ENCODE data around the gene OTC.
A peak's percentile ranks its signal among the peaks of the same experiment; 100 is the strongest.

Gene OTC

DNA sequence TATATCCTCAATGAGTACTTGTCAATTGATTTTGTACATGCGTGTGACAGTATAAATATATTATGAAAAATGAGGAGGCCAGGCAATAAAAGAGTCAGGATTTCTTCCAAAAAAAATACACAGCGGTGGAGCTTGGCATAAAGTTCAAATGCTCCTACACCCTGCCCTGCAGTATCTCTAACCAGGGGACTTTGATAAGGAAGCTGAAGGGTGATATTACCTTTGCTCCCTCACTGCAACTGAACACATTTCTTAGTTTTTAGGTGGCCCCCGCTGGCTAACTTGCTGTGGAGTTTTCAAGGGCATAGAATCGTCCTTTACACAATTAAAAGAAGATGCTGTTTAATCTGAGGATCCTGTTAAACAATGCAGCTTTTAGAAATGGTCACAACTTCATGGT, at the start of gene OTC:
TSS of gene OTC (plus strand) at position 243 of the 400 bp plus-strand sequence. CDS start at position 336, 93 bp downstream.
- no peak for DNase-seq (ENCODE audit: low spot score)

DNA sequence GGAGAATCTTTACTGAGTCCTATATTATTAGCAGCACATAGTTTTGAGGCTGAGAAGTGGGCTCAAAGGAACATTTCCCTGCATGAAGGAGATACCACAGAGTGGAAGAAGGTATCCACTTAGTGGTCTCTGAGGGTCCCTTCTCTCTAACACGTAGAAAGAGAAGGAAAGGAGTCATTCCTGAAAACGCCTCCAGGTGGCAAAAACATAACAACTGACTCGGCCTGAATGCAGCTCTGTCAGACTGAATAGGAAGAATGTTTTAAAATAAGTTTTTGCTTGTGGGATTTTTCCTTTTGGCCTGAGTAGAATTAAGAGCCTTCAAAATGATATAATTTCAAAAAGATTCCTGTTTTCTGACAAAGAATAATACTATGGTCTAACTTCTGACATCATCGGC, 48.4 kb upstream of the OTC start:
- no peak for DNase-seq (ENCODE audit: low spot score)

GRCh38 chrX:38305971-38306370, 46.4 kb upstream of the OTC start:
- no peak for DNase-seq (ENCODE audit: low spot score)

GRCh38 chrX:38311743-38312142, 40.7 kb upstream of the OTC start:
- no peak for DNase-seq (ENCODE audit: low spot score)

DNA sequence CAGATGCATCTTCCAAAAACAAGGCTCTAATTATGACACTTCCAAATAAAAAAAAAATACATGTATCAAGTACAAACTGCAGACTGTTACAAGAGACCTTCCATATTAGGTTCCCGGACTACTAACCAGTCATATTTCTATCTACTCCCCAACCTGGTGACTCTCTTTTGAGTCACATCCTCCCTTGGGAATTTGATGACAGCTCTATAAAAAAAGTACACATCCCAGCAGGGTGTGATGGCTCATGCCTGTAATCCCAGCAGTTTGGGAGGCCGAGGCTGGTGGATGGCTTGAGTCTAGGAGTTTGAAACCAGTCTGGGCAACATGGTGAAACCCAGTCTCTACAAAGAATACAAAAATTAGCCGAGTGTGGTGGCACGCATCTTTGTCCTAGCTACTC, 40.0 kb upstream of the OTC start:
- no peak for DNase-seq (ENCODE audit: low spot score)

GRCh38 chrX:38313190-38313589, 39.2 kb upstream of the OTC start:
- DNase-seq (ENCODE audit: low spot score) = no peak

DNA sequence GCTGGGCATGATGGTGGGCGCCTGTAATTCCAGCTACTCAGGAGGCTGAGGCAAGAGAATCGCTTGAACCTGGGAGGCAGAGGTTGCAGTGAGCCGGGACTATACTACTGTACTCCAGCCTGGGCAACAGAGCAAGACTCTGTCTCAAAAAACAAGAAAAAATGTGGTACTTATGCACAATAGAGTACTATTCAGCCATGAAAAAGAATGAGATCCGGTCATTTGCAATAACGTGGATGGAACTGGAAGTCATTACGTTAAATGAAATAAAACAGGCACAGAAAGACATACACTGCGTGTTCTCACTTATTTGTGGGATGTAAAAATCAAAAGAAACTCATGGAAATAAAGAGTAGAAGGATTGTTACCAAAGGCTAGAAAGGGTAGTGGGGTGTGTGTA, 37.2 kb upstream of the OTC start:
- no peak for DNase-seq (ENCODE audit: low spot score)

DNA sequence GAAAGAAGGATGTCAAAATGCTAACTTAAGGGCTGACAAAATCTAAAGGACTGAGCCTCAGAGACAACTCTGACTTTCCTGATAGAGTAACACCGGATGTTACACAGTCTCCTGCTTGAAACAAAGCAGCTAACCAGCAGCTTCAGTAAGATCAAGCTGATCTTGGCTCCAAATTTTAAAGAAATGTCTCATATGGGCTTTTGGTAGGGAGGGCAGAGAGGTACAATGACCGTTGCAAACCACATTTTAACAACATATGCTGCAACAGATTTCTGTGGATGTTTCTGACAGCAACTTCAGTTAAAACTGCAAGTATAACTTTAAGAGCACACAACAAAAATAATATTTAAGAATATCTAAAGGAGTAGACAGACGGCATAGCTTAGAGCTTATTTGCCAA, 34.2 kb upstream of the OTC start:
- no peak for DNase-seq (ENCODE audit: low spot score)

DNA sequence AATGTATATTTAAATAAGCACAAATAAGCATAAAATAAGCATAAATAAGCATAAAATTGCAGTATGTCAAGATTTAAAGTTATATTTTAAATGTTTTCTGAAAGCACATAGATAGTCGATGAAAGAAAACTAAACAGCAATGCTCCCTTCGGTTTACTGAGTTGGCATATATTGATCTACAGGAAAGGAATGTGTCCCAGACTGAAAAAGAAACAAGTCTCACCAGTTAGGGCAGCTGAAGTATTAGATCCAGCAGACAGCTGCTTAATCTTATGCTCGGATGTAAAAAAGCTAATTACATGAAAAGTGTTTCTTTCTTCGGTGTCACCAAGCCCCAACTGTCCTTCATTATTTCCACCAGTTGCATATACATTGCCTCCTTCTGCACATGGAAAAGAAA, 33.8 kb upstream of the OTC start:
- no peak for DNase-seq (ENCODE audit: low spot score)

- no peak for DNase-seq (ENCODE audit: low spot score)
These were observed 31.6 kb upstream of the OTC start for GRCh38 chrX:38320819-38321218.

DNA sequence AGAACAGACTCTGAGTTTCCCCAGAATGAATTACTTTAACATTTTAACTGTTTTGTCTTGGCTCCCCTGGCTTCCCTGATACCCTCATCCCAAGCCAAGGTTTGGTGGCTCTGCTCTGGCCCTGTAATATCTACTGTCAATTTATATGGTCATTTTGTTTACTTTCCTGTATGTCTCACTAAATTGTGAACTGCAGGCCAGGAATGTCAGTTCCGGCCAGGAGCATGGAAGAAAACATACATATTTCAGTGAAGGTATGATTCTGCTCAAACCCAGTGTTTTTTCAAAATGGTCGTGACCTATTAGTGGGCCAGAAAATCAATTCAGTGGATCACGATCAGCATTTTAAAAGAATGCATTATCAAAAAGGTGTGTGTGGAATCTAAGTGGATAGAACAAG, 26.3 kb upstream of the OTC start:
- no peak for DNase-seq (ENCODE audit: low spot score)

- DNase-seq (ENCODE audit: low spot score) = peak; percentile 75
These were observed 25.2 kb upstream of the OTC start, which contains the start of gene RPGR for GRCh38 chrX:38327007-38327774. Gene RPGR (minus strand): TSS chrX:38327509. CDS start chrX:38327367, 142 bp downstream.

DNA sequence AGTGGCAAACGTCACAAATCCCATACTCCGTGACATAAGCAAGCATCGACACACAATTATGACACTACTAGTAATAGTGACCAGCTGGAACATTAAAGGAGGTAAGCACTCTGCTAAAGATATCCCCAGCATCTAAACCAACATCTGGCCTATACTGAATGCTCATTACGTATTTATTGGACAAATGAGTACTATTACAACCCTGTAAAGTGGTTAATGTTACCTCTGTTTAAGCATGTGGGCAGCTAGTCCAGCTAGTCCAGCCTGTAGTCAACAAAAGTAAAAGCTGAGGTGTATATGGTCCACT, 24.7 kb upstream of the OTC start:
- no peak for DNase-seq (ENCODE audit: low spot score)

DNA sequence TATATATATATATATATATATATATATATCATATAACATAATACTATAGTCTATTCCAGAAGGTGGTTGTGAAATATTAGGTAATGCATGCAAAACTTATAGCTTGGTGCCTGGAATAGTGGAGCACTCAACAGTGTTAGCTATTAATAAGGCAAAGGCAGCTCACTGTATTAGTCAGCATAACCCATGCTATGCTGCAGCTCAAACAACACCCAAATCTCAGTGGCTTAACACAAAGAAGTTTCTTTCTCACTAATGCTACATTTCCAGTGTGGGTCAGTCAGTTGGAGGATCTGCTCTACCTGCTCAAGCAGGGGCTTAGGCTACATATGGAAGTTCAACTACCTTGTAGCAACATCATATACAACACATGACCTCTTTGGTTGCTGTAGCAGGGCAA, 19.9 kb upstream of the OTC start:
- DNase-seq (ENCODE audit: low spot score) = no peak

GRCh38 chrX:38335382-38335781, 17.0 kb upstream of the OTC start:
- no peak for DNase-seq (ENCODE audit: low spot score)

GRCh38 chrX:38336538-38337240, 15.7 kb upstream of the OTC start:
- DNase-seq (ENCODE audit: low spot score) = no peak

DNA sequence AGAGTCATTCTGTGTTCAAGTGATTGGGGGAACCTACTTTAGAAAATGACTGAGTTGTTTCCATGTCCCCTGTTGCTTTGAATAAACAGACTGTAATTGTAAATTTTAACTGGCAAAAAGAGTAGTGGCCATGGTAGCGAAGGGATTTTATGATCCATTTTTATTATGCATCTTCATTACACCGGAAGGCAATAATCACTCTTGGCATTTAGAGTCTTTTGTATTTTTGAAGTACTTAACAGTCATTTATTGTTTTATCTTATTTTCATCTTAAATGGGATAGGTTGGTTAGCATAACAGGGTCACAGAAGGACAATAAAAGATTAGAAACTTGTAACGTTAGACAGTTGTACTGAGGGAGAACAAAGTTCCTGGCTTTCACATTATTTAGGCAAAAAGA, 11.0 kb upstream of the OTC start:
- DNase-seq (ENCODE audit: low spot score) = no peak

- peak; percentile 34 for DNase-seq (ENCODE audit: low spot score)
These were observed 9.3 kb upstream of the OTC start for GRCh38 chrX:38342853-38343778.

DNA sequence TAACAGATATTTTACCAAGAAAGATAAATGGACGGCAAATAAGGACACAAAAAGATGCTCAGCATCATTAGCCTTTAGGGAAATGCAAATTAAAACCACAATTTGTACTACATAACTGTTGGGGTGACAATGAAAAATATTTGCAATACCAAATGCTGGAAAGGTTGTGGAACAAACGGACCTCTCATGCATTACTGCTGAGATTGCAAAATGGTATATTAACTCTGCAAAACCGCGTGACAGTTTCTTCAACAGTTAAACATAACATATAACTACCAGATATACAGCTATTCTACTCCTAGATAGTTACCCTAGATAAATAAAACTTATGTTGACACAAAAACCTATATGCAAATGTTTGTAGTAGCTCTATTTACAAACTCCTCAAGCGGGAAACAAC, 6.3 kb upstream of the OTC start:
- no peak for DNase-seq (ENCODE audit: low spot score)

- DNase-seq (ENCODE audit: low spot score) = no peak
These were observed 5.3 kb upstream of the OTC start for GRCh38 chrX:38347136-38347535.

GRCh38 chrX:38351346-38351745, 1.1 kb upstream of the OTC start:
- DNase-seq (ENCODE audit: low spot score) = no peak

DNA sequence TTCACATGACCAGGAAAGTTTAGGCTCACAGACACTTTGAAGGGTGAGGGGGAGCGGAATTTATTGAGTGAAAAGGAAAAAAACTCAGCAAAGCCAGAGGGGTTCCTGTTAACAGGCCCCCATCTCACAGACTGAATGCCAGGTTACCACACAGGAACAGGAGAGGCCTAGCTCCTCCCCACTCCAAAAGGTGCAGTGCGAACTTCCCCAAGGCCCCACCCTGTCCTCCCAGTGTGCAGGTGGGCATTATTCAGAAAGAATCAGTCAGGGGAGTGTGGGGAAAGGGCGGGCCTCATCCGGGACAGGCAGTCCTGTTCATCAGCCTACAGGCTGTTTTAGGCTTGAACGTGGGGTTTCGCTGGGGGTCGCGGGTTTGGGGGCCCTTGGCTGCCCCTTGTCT, 4.0 kb downstream of the OTC start:
- DNase-seq (ENCODE audit: low spot score) = no peak

Measured in HuH-7 (cell line).